NCI-H2196 treated with DMSO at 0.1 percent for 48 hours (cell line): Measurements from ENCODE around the gene FN1.
"Not testable (repeated sequence)": the region's sequence is repeated elsewhere in the genome, so short reads cannot be mapped to it uniquely, and the experiment has no call there.

Source experiments
- DNase-seq: peaks from one replicate; lab custom pipeline; 2025; ENCODE audit not compliant: unreplicated experiment; lab: John Stamatoyannopoulos, UW

Gene FN1

GRCh38 chr2:215356334-215356947 lies 79.4 kb downstream of the FN1 start:
- no peak for DNase-seq

- DNase-seq: no peak
Measured at GRCh38 chr2:215355801-215356200, 80.1 kb downstream of the FN1 start.

GRCh38 chr2:215354771-215355695 lies 80.8 kb downstream of the FN1 start:
- no peak for DNase-seq

- no peak for DNase-seq
Measured at GRCh38 chr2:215352602-215353001, 83.3 kb downstream of the FN1 start.

DNA sequence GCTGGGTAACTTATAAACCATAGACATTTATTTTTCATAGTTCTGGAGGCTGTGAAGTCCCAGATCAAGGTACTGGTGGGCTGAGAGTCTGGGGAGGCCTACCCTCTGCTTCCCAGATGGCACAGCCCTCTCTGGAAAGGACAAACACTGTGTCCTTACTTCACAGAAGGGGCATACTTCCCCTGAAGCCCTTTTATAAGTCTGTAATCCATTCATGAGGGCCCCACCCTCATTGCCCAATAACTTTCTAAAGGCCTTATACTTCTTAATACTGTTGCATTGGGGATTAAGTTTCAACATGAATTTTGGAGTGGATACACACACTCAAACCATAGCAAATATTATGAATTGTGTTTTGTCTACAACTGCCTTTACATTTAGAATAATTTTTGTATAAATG lies 88.0 kb downstream of the FN1 start:
- DNase-seq: no peak

DNA sequence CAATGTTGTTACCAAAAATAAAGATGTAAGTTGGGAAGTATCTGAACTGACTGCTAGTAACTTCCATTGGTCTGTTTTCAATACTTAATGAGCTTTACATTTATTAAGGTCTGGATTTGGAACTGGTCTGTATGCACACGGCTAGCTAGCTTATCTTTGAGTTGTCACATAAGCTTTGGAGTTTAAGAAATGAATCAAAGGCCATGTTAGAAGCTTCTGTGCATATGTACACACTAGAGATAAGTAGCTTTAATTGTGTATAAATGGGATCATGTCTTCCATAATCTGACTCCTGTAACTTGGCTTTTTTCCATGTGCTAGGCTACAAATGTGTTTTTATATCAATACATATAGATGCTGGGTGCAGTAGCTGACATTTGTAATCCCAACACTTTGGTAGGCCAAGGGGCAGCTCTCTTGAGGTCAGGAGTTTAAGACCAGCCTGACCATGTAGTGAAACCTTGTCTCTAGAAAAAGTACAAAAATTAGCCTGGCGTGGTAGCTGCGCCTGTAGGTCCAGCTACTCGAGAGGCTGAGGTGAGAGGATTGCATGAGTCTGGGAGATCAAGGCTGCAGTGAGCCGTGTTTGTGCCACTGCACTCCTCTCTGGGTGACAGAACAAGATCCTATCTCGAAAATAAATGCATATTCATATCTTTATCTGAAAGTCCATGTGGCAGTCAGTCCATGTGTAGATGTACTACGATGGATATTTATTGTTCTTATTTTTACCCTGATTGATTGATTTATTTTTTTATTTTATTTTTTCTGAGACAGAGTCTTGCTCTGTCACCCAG lies 96.8 kb downstream of the FN1 start:
- no peak for DNase-seq

DNA sequence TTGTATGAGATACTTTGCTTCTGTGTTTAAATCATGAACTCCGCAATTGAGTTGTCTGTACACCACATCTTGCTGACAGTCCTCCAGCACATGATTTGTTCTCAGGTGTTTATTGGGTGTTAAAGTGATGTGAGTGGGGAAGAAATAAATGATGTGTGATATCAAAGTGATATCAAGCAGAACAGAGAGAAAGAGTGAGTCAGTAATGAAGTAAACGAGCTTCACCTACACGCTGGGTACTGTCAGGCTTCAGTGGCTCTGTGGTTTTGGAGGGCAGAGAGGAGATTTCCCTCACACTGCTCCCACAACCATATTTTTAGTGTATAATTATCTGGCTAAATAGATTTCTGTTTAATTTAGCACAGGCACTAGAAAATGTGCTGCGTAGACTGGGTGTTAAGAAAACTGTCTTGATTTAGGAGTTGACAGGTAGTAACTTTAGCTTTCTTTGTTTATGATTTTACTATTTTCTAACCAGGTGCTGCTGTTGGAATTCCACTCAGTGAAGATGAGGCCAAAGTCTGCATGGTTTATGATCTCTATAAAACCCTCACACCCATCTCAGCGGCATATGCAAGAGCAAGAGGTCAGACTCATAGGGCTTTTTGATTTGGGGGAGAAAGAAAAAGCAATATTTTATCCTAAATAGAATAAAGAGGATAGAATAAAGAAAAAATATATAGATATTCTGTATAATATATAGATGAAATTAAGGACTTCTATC lies 102.8 kb downstream of the FN1 start:
- DNase-seq: no peak

DNA sequence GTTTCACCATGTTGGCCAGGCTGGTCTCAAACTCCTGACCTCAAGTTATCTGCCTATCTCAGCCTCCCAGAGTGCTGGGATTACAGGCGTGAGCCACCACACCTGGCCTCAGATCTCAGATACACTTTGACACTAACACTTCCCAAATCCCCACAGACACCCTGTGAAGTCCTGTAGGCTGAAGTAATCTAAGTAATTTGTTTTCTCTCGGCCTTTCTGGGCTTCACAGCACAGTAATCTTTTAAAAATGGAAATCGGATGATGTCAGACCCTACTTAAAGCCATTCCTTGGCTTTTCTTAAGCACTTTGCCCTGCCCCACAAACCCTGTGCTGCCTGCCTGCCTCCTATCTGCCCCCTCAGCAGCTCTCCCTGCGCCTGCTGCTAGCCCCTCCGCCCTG lies 107.8 kb downstream of the FN1 start:
- no peak for DNase-seq

DNA sequence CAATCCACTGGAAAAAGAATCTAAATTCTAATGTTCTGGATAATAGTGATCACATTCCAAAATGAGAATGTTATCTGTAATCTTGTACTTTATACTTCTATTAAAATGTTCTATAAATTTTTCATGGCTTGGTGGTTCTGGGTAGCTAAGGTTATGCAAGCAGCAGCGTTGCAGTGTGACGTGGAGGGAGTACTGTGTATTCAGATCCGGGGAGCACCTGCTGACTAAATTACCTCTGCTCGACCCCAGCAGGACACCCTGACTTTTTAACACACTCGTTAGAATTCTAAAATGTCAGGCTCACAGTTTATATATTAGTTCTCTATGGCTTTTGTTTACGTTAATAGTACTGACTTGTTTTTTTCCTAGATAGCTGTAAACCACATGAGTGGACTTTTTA lies 111.1 kb downstream of the FN1 start:
- no peak for DNase-seq

DNA sequence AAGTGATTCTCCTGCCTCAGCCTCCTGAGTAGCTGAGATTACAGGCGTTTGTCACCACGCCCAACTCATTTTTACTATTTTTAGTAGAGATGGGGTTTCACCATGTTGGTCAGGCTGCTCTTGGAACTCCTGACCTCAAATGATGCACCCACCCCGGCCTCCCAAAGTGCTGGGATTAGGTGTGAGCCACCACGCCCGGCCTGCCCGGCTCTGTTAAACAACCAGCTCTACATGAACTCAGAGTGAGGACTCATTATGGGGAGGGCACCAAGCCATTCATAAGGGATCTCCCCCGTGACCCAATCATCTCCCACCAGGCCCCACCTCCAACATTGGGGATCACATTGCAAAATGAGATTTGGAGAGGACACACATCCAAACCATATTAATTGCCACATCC lies 115.2 kb downstream of the FN1 start:
- DNase-seq: no peak

GRCh38 chr2:215320102-215320501 lies 115.8 kb downstream of the FN1 start:
- no peak for DNase-seq

- DNase-seq: no peak
Measured at GRCh38 chr2:215319500-215319899, 116.4 kb downstream of the FN1 start.

DNA sequence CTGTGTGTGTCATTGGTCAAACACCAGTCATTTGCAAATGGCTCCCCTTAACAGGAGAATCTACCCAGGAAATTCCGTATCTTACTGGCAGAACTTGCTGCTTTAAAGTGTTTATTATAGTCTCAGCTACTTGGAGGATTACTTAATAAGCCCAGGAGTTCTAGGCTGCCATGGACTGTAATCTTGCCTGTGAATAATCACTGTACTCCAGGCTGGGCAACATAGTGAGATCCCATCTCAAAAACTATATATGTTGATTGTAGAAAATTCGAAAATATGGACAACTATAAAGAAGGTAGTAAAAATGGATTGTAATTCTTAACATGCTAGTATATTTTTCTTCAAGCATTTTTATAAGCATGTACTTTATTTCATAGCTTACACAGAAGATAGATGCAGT lies 119.5 kb downstream of the FN1 start:
- no peak for DNase-seq

GRCh38 chr2:215315301-215315700 lies 120.6 kb downstream of the FN1 start:
- no peak for DNase-seq

- no peak for DNase-seq
Measured at GRCh38 chr2:215314896-215315295, 121.0 kb downstream of the FN1 start.

DNA sequence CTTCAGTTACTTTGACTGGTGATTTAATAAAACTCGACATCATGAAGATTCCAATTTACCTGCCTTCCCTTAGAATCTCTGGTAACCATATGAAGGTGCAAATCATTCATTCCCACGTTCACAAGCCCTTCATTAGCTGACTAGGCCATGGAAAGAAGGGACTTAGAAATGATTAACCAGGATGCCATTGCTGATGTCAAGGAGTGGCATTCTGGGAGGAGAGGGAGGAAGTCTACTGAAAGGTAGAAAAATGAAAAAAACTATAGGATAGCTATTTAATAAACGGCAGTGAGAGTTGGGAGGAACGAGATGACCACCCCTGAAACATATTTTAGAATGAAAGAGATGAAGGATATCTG lies 122.6 kb downstream of the FN1 start:
- DNase-seq: no peak

DNA sequence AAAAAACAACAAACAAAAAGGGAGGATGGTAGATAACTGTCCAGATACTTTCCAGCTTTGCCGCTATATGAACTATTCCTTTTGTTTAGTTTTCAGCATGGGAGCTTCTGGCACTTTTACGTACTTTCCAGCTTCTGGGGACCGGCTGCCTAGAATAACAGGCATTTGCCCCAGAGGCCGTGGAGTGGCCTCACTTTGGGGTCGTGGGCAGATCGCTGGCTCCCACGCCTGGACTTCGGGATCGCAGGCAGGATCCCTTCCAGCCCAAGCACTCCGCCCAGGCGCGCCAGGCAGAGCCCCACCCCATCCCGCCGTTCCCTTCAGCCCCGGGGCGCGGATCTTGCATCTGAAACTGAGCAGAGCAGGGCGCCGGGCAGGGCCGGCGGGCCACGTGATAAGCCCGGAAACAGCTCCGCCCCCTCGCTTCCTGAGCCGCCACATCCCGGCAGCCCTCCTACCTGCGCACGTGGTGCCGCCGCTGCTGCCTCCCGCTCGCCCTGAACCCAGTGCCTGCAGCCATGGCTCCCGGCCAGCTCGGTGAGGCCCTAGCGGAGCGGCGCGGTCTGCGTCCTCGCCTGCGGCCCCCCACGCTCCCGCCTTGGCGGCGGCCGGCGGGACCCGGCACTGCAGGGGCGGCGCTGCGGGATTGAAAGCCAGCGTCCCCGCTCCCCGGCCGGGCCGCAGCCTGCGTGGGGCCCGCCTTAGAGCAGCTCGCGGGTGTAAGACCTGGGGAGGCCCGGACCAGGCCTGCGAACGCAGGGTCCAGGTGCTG lies 124.1 kb downstream of the FN1 start, which contains the start of gene ATIC:
TSS of gene ATIC (plus strand) at position 435 of the 772 bp plus-strand sequence. CDS start at position 519, 84 bp downstream.
- DNase-seq: peak; percentile 94

DNA sequence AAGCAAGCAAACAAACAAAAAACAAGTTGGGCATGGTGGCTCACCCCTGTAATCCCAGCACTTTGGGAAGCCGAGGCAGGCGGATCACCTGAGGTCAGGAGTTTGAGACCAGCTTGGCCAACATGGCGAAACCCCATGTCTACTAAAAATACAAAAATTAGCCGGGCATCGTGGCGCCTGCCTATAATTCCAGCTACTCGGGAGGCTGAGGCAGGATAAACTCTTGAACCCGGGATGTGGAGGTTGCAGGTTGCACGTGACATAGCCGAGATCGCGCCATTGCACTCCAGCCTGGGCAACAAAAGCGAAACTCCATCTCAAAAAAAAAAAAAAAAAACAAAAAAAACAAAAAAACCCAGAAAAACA lies 124.6 kb downstream of the FN1 start:
- not testable (repeated sequence) for DNase-seq
